ENCODE results near the gene TTC39A. TPM values are rescaled to one million over a fixed set of nuclear protein-coding genes. Genes with fewer than 3 reads are reported as not detected.

Gene TTC39A
- total and polyA plus RNA-seq, 2 donors (not counting 1 experiment from before 2014, with no cell fraction given) = 0.28 to 1.5 TPM

DNA sequence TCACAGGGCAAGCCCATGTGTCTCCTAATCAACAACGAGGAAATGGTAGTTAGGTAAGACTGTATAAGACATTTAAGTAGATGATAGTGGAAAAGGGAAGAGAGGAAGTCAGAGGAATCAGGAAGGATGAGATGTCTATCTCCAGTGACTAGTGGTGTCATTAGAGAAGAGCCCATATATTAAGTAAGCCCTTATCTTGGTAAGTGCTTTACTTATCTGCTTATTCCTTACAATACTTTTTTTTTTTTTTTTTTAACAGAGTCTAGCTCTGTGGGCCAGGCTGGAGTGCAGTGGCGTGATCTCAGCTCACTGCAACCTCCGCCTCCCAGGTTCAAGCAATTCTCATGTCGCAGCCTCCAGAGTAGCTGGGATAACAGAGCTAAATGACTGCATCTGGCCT, 64.7 kb downstream of the TTC39A start:
- Histone ChIP-seq H3K27me3 (ENCODE audit: control insufficient read depth, insufficient read depth, low read length) (no peaks in the 10 kb centered on the region), H3K4me1 (ENCODE audit: control insufficient read depth, extremely low read depth, insufficient read depth, low read length) (peaks cover 20% of the 10 kb centered on the region), H4K20me1 (ENCODE audit: control insufficient read depth, extremely low read depth, insufficient read depth, low read length) (no peaks in the 10 kb centered on the region), H3K9ac (ENCODE audit: insufficient read depth, low read length) (no peak overlapping the region), H3K4me2 (ENCODE audit: extremely low read depth, insufficient read depth, low read length) (no peak overlapping the region), H3K79me2 (ENCODE audit: control insufficient read depth, insufficient read depth, low read length) (peaks cover 34% of the 10 kb centered on the region), H3K4me3 (replicated peaks in 1 of 4; ENCODE audit: control extremely low read depth in 1 of 4, insufficient read depth in 1 of 4, low read depth in 3 of 4, low read length in 4 of 4) (no peak overlapping the region), H3K27ac (ENCODE audit: insufficient read depth, low read length) (no peak overlapping the region), H2AFZ (ENCODE audit: low read length) (no peak overlapping the region), H3K9me3 (ENCODE audit: control insufficient read depth, insufficient read depth, low read depth, low read length) (no peaks in the 10 kb centered on the region), H3K36me3 (ENCODE audit: control insufficient read depth, insufficient read depth, low read length) (no peaks in the 10 kb centered on the region)
- no peak for DNase-seq (ENCODE audit: low read depth in 2 of 2)
- TF ChIP-seq EZH2 (IDR thresholded peaks at IDR 0.05; ENCODE audit: low read length, missing control alignments) = no peak
- TF ChIP-seq, protein P1, sequence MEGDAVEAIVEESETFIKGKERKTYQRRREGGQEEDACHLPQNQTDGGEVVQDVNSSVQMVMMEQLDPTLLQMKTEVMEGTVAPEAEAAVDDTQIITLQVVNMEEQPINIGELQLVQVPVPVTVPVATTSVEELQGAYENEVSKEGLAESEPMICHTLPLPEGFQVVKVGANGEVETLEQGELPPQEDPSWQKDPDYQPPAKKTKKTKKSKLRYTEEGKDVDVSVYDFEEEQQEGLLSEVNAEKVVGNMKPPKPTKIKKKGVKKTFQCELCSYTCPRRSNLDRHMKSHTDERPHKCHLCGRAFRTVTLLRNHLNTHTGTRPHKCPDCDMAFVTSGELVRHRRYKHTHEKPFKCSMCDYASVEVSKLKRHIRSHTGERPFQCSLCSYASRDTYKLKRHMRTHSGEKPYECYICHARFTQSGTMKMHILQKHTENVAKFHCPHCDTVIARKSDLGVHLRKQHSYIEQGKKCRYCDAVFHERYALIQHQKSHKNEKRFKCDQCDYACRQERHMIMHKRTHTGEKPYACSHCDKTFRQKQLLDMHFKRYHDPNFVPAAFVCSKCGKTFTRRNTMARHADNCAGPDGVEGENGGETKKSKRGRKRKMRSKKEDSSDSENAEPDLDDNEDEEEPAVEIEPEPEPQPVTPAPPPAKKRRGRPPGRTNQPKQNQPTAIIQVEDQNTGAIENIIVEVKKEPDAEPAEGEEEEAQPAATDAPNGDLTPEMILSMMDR (conservative IDR thresholded peaks at IDR 0.05 in 1 of 2, IDR thresholded peaks at IDR 0.05 in 1 of 2; ENCODE audit: low read depth in 1 of 2, low read length in 2 of 2) = no peak

DNA sequence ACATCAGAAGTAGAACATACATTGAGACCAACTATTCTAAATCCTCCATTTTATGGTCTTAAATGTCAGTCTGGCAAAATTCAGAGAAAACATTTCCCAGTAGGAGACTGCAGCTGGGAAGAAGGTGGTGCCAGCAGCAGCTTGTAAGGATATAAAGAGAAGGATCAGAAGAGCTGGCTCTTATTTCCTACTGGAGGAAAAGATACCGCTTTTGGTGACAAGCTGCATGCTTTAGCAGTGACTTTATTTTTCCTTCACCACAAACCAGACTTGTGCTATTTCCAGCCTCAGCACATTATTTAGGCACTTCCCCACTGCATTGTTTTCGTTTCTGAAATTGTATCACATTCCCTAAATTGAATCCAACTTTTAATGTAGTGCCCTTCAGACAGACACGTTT, 65.9 kb downstream of the TTC39A start:
- no peak overlapping the region for H3K9ac ChIP-seq (ENCODE audit: insufficient read depth, low read length)
- H2AFZ ChIP-seq (ENCODE audit: low read length) = no peak overlapping the region
- H3K27me3 ChIP-seq (ENCODE audit: control insufficient read depth, insufficient read depth, low read length) = no peaks in the 10 kb centered on the region
- peaks cover 20% of the 10 kb centered on the region for H3K4me1 ChIP-seq (ENCODE audit: control insufficient read depth, extremely low read depth, insufficient read depth, low read length)
- H4K20me1 ChIP-seq (ENCODE audit: control insufficient read depth, extremely low read depth, insufficient read depth, low read length) = no peaks in the 10 kb centered on the region
- no peaks in the 10 kb centered on the region for H3K9me3 ChIP-seq (ENCODE audit: control insufficient read depth, insufficient read depth, low read depth, low read length)
- H3K79me2 ChIP-seq (ENCODE audit: control insufficient read depth, insufficient read depth, low read length) = peaks cover 42% of the 10 kb centered on the region
- TF ChIP-seq EZH2 (IDR thresholded peaks at IDR 0.05; ENCODE audit: low read length, missing control alignments) = no peak
- TF ChIP-seq, protein P1 (conservative IDR thresholded peaks at IDR 0.05 in 1 of 2, IDR thresholded peaks at IDR 0.05 in 1 of 2; ENCODE audit: low read depth in 1 of 2, low read length in 2 of 2) = no peak
- peak; percentile 91 to 99 for DNase-seq (ENCODE audit: low read depth in 2 of 2)
- H3K27ac ChIP-seq (ENCODE audit: insufficient read depth, low read length) = peak overlapping the region; percentile 18
- H3K4me3 ChIP-seq (replicated peaks in 1 of 4; ENCODE audit: control extremely low read depth in 1 of 4, insufficient read depth in 1 of 4, low read depth in 3 of 4, low read length in 4 of 4) = no peak overlapping the region
- peak overlapping the region; percentile 60 for H3K4me2 ChIP-seq (ENCODE audit: extremely low read depth, insufficient read depth, low read length)
- H3K36me3 ChIP-seq (ENCODE audit: control insufficient read depth, insufficient read depth, low read length) = no peaks in the 10 kb centered on the region

DNA sequence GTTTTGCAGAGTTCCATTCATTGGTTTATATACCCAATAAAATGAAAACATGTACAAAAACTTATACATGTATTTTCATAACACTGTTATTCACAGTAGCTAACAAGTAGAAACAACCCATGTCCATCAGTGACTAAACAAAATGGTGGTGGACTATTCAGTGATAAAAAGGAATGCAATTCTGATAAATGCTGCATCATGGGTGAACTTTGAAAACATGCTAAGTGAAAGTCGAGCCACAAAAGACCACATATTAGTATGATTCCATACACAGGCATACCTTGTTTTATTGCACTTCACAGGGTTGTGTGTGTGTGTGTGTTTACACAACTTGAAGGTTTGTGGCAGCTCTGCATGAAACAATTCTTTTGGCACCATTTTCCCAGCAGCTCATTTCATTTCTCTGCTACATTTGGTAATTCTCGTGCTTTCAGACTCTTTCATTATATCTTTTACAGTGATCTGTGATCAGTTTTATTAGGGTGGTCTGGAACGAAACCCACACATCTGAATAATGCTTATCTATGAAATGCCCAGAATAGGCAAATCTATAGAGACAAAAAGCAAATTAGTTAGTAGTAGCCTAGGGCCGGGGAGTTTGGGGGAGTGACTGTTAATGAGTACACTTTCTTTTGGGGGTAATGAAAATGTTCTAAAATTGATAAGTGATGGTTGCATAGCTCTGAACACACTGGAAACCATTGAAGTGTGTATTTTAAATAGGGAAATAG, 67.0 kb downstream of the TTC39A start:
- no peaks in the 10 kb centered on the region for H4K20me1 ChIP-seq (ENCODE audit: control insufficient read depth, extremely low read depth, insufficient read depth, low read length)
- peaks cover 17% of the 10 kb centered on the region for H3K4me1 ChIP-seq (ENCODE audit: control insufficient read depth, extremely low read depth, insufficient read depth, low read length)
- no peak overlapping the region for H3K27ac ChIP-seq (ENCODE audit: insufficient read depth, low read length)
- no peak overlapping the region for H3K4me3 ChIP-seq (replicated peaks in 1 of 4; ENCODE audit: control extremely low read depth in 1 of 4, insufficient read depth in 1 of 4, low read depth in 3 of 4, low read length in 4 of 4)
- H3K36me3 ChIP-seq (ENCODE audit: control insufficient read depth, insufficient read depth, low read length) = no peaks in the 10 kb centered on the region
- no peak overlapping the region for H3K9ac ChIP-seq (ENCODE audit: insufficient read depth, low read length)
- H3K4me2 ChIP-seq (ENCODE audit: extremely low read depth, insufficient read depth, low read length) = no peak overlapping the region
- peaks cover 48% of the 10 kb centered on the region for H3K79me2 ChIP-seq (ENCODE audit: control insufficient read depth, insufficient read depth, low read length)
- TF ChIP-seq, protein P1 (conservative IDR thresholded peaks at IDR 0.05 in 1 of 2, IDR thresholded peaks at IDR 0.05 in 1 of 2; ENCODE audit: low read depth in 1 of 2, low read length in 2 of 2) = no peak
- TF ChIP-seq EZH2 (IDR thresholded peaks at IDR 0.05; ENCODE audit: low read length, missing control alignments) = no peak
- H2AFZ ChIP-seq (ENCODE audit: low read length) = no peak overlapping the region
- H3K27me3 ChIP-seq (ENCODE audit: control insufficient read depth, insufficient read depth, low read length) = no peaks in the 10 kb centered on the region
- H3K9me3 ChIP-seq (ENCODE audit: control insufficient read depth, insufficient read depth, low read depth, low read length) = no peaks in the 10 kb centered on the region
- DNase-seq (ENCODE audit: low read depth in 2 of 2) = peak in 1 of 2 donors; percentile 23
